Nephron progenitor cell (in vitro differentiated cells): Measurements from ENCODE around the gene SAT1.

ENCODE experiments used
- DNase-seq: peaks from one replicate; pipeline ENCODE4 v3.0.0; 2021
- H3K27ac Mint-ChIP-seq: 2 replicates; pipeline ENCODE4 v1.8.0; 2021; ENCODE audit warnings: mild to moderate bottlenecking, moderate library complexity, mixed read lengths
- H3K27me3 Mint-ChIP-seq: 2 replicates; pipeline ENCODE4 v1.8.0; 2021; ENCODE audit warnings: mild to moderate bottlenecking, low read depth, mixed read lengths; ENCODE audit not compliant: poor library complexity
- H3K36me3 Mint-ChIP-seq: 2 replicates; pipeline ENCODE4 v1.8.0; 2021; ENCODE audit warnings: low read depth, mixed read lengths
- H3K4me1 Mint-ChIP-seq: 2 replicates; pipeline ENCODE4 v1.8.0; 2021; ENCODE audit warnings: mixed read lengths
- H3K4me3 Mint-ChIP-seq: 2 replicates; pipeline ENCODE4 v1.8.0; 2021; ENCODE audit warnings: mild to moderate bottlenecking, moderate library complexity, mixed read lengths
- H3K9me3 Mint-ChIP-seq: 2 replicates; pipeline ENCODE4 v1.8.0; 2021; ENCODE audit warnings: mild to moderate bottlenecking, moderate library complexity, mixed read lengths
- TF ChIP-seq, protein P1 (sequence below): fragments of 200-600 bp; sonication (generic); IDR thresholded peaks from 2 replicates; pipeline ENCODE4 v1.5.0; 2021; ENCODE audit warnings: antibody characterized with exemption

The SAT1 gene

DNA sequence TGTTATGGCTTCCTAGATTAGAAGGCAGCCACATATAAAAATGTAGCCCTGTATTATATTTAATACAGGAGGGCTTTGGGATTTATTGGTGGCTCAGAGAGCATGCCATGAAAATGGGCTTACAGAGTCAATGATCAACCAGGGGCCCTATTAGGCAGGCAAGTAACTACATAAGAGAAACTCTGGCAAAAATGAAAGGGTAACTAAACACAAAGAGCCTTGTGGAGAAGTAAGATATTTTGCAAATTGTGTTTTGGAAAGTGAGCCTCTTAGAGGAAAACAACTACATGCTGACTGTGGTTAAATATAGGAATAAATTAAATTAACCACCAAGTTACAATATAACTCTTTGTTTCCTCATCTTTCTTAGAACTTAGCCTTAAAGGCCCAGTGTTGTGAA, 5.5 kb downstream of the SAT1 start:
- DNase-seq, result no peak
- Mint-ChIP-seq H3K36me3 (peaks cover 33% of the 10 kb centered on the region), H3K9me3 (no peaks in the 10 kb centered on the region), H3K4me3 (no peak overlapping the region), H3K4me1 (peaks cover 66% of the 10 kb centered on the region), H3K27ac (peak overlapping the region; percentile 63), H3K27me3 (peaks cover 3% of the 10 kb centered on the region)
- TF ChIP-seq, protein P1, sequence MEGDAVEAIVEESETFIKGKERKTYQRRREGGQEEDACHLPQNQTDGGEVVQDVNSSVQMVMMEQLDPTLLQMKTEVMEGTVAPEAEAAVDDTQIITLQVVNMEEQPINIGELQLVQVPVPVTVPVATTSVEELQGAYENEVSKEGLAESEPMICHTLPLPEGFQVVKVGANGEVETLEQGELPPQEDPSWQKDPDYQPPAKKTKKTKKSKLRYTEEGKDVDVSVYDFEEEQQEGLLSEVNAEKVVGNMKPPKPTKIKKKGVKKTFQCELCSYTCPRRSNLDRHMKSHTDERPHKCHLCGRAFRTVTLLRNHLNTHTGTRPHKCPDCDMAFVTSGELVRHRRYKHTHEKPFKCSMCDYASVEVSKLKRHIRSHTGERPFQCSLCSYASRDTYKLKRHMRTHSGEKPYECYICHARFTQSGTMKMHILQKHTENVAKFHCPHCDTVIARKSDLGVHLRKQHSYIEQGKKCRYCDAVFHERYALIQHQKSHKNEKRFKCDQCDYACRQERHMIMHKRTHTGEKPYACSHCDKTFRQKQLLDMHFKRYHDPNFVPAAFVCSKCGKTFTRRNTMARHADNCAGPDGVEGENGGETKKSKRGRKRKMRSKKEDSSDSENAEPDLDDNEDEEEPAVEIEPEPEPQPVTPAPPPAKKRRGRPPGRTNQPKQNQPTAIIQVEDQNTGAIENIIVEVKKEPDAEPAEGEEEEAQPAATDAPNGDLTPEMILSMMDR, result no peak

DNA sequence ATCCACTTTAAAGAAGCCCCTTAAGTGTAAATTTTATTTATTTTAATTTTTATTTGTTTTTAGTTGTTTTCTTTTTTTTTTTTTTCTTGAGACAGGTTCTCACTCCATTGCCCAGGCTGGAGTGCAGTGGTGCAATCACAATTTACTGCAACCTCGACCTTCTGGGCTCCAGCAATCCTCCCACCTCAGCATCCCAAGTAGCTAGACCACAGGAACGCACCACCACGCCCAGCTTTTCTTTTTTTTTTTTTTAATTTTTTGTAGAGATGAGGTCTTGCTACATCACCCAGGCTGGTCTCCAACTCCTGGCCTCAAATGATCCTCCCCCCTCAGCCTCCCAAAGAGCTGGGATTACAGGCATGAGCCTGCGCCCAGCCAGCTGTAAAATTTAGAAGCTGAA, 6.0 kb downstream of the SAT1 start:
- Mint-ChIP-seq H3K4me1 (peaks cover 63% of the 10 kb centered on the region), H3K36me3 (peaks cover 30% of the 10 kb centered on the region), H3K27me3 (peaks cover 3% of the 10 kb centered on the region), H3K27ac (no peak overlapping the region), H3K4me3 (no peak overlapping the region), H3K9me3 (no peaks in the 10 kb centered on the region)
- TF ChIP-seq, protein P1, result no peak
- no peak for DNase-seq

DNA sequence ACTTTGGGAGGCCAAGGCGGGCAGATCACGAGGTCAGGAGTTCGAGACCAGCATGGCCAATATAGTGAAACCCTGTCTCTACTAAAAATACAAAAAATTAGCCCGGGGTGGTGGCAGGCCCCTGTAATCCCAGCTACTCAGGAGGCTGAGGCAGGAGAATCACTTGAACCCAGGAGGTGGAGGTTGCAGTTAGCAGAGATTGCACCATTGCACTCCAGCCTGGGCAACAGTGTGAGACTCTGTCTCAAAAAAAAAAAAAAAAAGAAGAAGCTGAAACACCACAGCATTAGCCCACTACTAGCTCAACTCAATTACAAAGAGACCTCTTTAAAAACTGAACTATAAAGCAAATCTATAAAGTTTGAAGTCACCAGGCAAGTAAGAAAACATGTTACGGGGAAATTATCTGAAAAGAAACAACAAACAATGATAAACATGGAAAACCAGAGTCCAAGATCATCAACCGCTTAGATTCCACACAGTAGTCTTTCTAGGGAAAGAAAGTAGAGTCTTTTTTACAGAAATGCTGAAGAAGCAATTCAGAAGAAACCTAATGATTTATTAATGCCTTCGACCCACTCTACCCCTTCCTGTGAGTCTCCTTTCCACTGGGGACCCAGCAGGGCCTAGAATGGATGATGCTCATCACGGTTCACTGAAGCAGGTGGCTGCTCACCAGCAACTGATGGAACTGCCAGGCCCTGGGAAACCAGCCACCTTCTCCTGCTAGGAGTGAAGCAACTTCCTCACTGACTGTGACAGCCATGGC, 6.6 kb downstream of the SAT1 start:
- DNase-seq, result peak; percentile 35
- Mint-ChIP-seq H3K36me3 (peaks cover 24% of the 10 kb centered on the region), H3K27ac (peak overlapping the region; percentile 84), H3K4me1 (peaks cover 59% of the 10 kb centered on the region), H3K4me3 (no peak overlapping the region), H3K27me3 (peaks cover 3% of the 10 kb centered on the region), H3K9me3 (no peaks in the 10 kb centered on the region)
- TF ChIP-seq, protein P1, result no peak

DNA sequence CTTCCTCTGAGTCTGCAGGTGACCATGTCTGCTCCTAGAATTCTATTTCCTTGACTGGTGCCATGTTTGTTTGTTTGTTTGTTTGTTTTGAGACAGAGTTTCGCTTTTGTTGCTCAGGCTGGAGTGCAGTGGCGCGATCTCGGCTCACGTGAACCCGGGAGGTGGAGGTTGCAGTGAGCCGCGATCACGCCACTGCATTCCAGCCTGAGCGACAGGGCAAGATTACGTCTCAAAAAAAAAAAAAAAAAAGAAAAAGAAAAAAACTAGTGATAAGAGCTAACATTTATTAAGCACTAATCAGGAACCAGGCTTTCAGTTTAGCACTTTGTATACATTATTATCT, 7.2 kb downstream of the SAT1 start:
- peaks cover 20% of the 10 kb centered on the region for H3K36me3 Mint-ChIP-seq
- peaks cover 59% of the 10 kb centered on the region for H3K4me1 Mint-ChIP-seq
- DNase-seq, result peak; percentile 19
- TF ChIP-seq, protein P1, result no peak
- H3K4me3 Mint-ChIP-seq, result no peak overlapping the region
- no peaks in the 10 kb centered on the region for H3K9me3 Mint-ChIP-seq
- H3K27me3 Mint-ChIP-seq, result peaks cover 3% of the 10 kb centered on the region
- H3K27ac Mint-ChIP-seq, result peak overlapping the region; percentile 84

DNA sequence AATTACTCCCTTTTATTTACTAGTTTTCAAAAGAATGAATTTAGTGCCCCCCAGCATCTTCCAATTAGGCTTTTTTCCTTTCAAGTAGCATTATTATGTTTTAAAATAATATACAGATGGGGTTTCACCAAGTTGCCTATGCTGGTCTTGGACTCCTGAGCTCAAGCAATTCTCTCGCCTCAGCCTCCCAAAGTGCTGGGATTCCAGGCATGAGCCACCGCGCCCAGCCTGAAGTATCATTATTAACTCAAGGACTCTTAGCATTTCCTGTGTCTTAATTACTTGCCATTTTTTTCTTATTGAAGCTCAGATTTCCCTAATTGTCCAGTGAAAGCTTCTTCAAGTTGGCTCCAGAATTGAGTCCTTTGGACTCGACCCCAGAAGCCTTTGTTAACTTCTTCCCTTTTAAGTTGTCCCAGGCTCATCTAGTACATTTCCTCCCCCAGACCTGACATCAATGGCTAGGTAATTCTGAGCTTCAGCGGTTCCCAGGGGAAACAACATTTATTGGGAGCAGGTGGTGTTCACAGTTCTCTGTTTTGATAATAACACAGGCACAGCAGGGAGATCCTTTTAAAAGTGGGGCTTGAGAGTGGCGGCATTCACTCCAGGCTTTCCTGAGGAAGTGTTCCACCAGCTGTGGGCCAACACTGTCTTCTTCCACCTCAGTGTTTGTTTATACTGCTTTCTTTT, 10.0 kb downstream of the SAT1 start:
- Mint-ChIP-seq H3K4me3 (peak overlapping the region; percentile 12), H3K27ac (peak overlapping the region; percentile 97), H3K4me1 (peaks cover 74% of the 10 kb centered on the region)

More for the DNA sequence above, 10.0 kb downstream of the SAT1 start:
- Mint-ChIP-seq H3K27me3 (no peaks in the 10 kb centered on the region), H3K36me3 (no peaks in the 10 kb centered on the region), H3K9me3 (no peaks in the 10 kb centered on the region)
- TF ChIP-seq, protein P1, result no peak
- DNase-seq, result peak; percentile 18
